Eye (tissue), 1 donor: ENCODE measurements around the gene RNF220.

Source experiments
- DNase-seq: peaks from one replicate; pipeline ENCODE4 v3.0.0-alpha.2; 2015

RNF220 gene

GRCh38 chr1:44524655-44525500, 119.8 kb downstream of the RNF220 start:
- peak; percentile 63 for DNase-seq

- DNase-seq, result no peak
Observed at GRCh38 chr1:44526295-44527073, 121.4 kb downstream of the RNF220 start.

DNA sequence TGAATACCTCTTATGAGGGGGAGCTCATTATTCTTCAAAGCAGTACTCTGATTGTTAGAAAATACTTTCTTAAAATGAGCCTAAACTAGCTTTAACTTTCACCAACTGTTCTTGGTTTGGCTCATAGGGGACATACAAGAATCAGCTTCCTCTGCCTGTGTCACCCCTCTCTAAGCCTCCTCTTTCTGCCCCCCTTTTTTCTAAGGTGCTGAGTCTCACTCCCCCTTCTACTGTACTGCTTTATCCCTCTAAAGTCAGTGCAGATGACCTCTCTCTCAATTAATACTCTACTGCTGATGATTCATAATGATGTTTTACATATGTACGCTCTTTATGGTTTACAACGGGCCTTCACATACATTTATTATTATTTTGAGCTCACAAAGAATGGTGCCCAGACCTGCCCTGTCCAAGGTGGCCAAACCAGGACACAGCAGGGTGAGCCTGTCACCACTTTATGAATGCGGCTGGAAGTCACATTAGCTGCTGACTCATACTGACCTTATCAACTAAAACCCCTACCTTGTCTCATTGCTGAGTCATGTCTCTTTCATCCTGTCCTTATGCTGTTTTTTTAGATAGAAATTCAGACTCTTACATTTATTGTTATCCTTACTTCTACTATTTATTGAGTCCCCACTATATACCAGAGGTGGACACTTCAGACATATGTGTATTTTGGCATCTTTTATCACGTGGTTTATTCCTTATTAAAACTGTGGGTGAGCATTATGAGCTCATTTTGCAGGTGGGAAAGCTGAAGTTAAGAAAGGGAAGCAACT, 126.9 kb downstream of the RNF220 start:
- no peak for DNase-seq

DNA sequence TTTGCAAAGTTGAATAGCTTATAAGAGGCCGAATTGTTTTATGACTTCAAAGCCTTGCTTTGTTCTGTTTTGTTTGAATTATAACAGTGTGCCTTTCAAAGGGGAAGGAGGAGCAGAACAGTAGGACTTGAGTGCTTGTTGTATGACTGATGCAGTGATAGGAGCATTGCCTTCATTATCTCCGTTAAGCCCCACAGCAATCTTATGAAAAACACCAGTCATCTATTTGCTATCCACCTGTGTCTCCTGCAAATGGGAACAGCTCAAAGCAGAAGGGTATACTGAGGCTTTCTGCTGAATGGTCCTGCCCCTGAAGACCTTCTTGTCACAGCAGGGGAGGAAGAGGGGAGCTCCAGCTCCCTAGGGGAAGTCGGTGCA, 127.5 kb downstream of the RNF220 start:
- no peak for DNase-seq

DNA sequence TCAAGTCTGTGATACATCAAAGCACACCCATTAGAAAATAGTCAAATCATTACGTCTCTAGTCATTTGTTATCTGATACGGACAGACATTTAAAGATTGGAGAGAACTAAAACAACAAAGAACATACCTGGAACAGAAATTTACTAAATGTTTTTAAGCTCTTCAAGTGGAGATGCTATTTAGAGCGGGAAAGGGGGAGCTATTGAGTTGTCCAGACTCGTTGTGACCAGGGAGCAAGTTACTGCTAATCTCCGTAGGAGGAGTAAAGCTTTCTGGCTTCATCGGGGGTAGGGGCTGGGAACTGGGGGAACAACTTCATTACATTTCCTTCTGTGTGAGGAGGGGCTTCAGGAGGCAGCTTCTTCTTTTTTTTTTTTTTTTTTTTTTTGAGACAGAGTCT, 129.7 kb downstream of the RNF220 start:
- DNase-seq, result no peak

- DNase-seq, result peak; percentile 50
Observed at GRCh38 chr1:44536357-44537209, 131.5 kb downstream of the RNF220 start.

GRCh38 chr1:44537538-44537937, 132.5 kb downstream of the RNF220 start:
- no peak for DNase-seq

- no peak for DNase-seq
Observed at GRCh38 chr1:44537956-44538355, 132.9 kb downstream of the RNF220 start.

- DNase-seq, result no peak
Observed at GRCh38 chr1:44539991-44540730, 135.1 kb downstream of the RNF220 start.

DNA sequence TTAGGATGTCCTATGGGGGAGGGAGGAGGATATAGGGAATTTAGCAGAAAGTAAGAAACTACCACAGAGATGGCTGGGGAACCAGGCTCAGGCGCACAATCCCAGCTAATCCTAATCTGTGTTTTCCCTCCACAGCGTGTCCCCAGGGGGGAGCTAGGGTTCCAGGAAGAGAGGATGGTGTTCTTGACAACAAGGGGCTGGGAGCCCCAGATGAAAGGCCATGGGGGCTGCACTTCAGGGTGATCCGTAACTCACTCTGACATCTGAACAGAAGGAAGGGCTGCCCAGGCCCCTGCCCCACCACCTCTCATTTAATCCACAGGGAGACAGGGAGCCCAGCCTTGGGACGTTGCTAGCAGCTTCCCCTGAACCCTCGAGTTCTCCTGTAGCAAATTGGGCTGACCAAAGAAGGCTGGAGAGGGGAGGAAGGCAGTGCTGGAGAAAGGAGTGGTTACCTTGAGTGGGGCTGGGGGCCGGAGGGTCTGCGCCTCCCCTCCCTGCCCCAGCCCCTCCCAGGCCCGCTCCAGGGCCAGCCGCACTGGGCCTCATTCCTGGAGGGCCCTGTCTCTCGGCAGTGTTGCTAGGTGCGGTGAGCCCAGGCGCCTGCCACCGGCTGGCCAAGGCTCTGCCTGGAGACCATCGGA, 137.5 kb downstream of the RNF220 start:
- peak; percentile 58 for DNase-seq

DNA sequence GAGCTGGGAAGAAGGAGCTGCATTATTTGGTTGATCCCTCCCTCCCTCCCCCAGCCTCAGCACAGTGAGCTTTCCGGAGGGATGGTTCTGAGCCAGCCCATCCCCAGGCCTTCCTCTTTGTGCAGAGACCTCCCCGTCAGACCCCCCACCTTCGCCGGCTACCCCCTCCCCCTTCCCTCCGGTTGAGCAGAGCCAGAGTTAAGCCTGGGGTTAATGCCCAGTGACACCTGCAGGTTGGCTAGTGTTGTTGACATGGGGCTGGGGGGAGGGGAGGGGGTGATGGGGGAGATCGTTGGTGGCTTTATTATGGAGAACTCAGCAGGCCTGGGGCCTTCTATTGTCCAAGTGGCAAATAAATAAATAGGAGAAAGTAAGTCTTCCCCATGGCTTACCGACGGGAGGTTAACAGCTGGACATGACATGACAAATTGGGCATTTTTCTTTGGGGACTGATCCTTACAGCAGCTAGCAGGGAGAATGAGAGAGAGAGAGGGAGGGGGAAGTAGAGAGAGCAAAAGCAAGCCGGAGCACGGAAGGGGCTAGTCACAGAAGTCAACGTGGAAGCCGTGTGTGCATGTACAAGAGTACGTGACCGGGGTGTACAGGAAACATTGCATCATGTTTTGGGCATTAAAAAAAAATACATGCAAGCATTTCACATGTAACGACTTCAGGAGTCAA, 138.1 kb downstream of the RNF220 start:
- DNase-seq, result peak; percentile 91

- no peak for DNase-seq
Observed at GRCh38 chr1:44543786-44544185, 138.7 kb downstream of the RNF220 start.

GRCh38 chr1:44544960-44545359, 139.9 kb downstream of the RNF220 start:
- no peak for DNase-seq

DNA sequence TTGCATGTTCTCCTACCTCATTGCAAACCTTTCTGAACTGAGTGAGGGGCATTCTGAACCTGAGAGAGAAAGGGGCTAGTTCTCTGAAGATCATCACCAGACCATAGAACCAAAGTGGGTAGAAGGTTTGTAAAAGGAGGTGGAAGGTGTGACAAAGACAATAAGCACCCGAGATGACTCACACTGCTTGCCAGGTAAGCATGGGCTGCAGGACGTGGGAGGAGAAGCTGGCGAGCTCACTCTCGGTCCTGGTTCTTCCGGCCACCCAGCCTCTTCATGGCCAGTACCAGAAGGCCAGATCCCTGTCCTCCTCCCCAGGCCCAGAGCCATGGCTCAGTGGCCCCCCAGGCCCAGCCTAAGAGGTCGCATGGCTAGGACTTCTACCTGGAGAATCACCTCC, 140.9 kb downstream of the RNF220 start:
- DNase-seq, result no peak

- no peak for DNase-seq
Observed at GRCh38 chr1:44546403-44547053, 141.5 kb downstream of the RNF220 start.

DNA sequence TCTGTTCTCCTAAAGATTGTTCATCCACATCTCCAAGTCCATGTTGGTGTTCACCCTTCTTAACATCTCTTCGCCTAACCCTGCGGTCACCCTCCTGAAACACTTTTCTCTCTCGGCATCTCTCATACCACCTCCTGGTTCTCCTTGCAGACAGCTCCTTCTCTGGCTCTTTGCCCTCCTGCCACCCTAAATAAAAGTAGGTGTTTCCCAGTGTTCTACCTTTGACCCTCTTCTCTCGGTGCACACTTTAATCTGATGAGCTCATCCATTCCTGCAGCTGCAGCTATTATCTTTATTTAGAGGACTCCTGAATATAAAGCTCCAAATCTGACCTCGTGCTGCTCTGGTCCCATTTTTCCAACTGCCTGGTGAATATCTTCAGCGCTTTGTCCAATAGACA, 142.3 kb downstream of the RNF220 start:
- no peak for DNase-seq

- DNase-seq, result no peak
Observed at GRCh38 chr1:44547837-44548236, 142.8 kb downstream of the RNF220 start.

DNA sequence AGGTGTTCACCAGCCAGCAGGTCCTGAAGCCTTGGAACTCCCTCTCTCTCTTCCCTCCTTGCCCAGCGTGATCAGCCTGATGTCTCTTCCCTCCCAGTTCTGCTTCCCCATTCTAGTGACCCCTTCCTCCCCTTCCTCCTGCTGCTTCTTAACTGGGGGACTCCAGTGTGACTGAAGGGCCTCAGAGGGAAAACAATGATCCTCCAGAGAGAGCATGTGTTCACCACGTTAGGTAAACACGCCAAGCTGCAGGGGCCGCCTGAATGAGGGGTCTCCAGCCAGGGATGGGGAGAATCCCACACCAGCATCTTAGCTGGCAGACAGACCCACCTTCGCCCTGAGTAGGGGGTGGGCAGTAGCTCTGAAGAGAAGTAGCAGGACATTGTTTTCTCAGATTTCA, 144.5 kb downstream of the RNF220 start:
- no peak for DNase-seq

DNA sequence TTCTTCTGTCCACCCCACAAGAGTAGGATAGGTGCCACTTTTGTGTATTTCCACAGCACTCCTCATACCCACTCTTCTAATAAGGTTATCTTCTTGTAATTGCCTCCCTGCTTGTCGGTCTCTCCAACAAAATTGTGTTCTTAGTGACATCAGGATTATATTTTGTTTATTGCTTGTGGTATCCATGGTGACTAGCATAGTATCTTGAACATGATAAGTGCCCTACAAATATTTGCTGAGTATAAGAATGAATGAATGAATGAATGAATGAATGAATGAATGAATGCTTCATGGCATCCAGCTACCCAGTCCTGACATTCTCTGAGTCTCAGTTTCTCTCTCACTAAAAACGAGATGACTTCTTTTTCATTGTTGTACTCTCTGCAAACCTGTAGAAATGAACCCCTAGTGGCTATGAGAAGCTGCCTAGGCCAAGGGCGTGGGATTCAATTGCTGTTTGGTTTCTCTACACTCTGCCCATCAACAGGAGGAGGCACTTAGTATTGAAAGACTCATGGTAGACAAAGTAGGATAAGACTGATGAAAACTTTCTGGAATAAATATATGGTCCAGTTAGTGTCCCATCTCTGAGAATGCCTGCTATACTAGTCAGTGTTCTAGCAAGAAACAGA, 148.2 kb downstream of the RNF220 start:
- DNase-seq, result no peak

- no peak for DNase-seq
Observed at GRCh38 chr1:44553771-44554170, 148.7 kb downstream of the RNF220 start.
